Measurements from ENCODE around the gene CCDC116. TPM values are rescaled to one million over a fixed set of nuclear protein-coding genes. Genes with fewer than 3 reads are reported as not detected.

CCDC116 gene
- total RNA-seq, 2 donors from 2014 or later: 0.46 to 0.84 TPM

DNA sequence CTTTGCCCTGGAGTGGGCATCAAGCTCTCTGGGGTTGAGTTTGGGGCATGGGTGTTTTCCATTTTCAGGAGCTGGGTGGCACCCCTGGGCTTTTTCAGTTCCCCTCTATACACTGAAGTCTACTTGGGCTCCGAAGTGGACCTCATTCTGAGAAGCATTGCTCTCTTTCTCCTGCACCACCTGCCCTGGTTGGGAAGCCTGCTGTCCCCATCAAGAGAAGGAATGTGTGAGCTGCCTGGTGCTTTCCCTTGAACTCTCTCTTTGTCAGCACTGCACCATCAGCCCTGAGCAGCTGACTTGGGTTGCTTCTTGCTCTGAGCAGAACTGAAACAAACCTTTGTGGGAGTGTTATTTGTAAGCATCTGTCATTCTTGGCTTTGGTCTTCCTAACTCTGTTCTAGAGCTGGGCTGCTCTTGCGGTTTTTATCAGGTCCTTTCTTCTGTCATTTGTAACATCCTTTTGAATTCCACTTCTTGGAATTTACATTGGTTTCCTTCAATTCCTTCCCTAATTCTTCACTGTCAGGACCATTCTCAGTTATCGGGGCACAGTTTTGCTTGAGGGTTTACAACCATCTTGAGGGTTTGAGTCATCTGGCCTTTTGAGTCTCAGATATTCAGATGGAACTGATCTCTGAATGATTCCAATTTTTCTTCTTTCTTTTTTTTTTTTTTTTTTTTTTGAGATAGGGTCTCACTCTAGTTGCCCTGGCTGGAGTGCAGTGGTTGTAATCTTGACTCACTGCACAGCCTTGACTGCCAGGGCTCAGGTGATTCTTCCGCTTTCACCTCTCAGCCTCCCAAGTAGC is 44.6 kb upstream of the CCDC116 start:
- Histone ChIP-seq H3K9ac (ENCODE audit: extremely low read depth, low read length, poor library complexity, severe bottlenecking) (no peak overlapping the region), H3K36me3 (ENCODE audit: control insufficient read depth, insufficient read depth, low read length) (peaks cover 45% of the 10 kb centered on the region), H3K4me3 (ENCODE audit: low read length) (no peak overlapping the region), H3K9me3 (ENCODE audit: control insufficient read depth, low read length) (no peaks in the 10 kb centered on the region), H3K4me1 (ENCODE audit: control insufficient read depth, insufficient read depth, low read length) (no peaks in the 10 kb centered on the region), H3K27me3 (ENCODE audit: control insufficient read depth, insufficient read depth, low read length, poor library complexity, severe bottlenecking) (no peaks in the 10 kb centered on the region), H3K27ac (ENCODE audit: low read depth, low read length) (no peak overlapping the region)
- Mint-ChIP-seq H3K27me3 (ENCODE audit: insufficient read depth) (no peaks in the 10 kb centered on the region), H3K27ac (peak overlapping the region; percentile 33), H3K9me3 (no peaks in the 10 kb centered on the region), H3K4me1 (peaks cover 12% of the 10 kb centered on the region), H3K4me3 (no peak overlapping the region), H3K36me3 (ENCODE audit: low read depth) (peaks cover 33% of the 10 kb centered on the region)
- DNase-seq: no peak
- WGBS, 2 experiments (ENCODE audit: insufficient coverage in 1 of 2, insufficient read length in 1 of 2): 93 to 97% methylated on average over 2 to 4 of the region's 4 CpGs
- TF ChIP-seq, protein P1, sequence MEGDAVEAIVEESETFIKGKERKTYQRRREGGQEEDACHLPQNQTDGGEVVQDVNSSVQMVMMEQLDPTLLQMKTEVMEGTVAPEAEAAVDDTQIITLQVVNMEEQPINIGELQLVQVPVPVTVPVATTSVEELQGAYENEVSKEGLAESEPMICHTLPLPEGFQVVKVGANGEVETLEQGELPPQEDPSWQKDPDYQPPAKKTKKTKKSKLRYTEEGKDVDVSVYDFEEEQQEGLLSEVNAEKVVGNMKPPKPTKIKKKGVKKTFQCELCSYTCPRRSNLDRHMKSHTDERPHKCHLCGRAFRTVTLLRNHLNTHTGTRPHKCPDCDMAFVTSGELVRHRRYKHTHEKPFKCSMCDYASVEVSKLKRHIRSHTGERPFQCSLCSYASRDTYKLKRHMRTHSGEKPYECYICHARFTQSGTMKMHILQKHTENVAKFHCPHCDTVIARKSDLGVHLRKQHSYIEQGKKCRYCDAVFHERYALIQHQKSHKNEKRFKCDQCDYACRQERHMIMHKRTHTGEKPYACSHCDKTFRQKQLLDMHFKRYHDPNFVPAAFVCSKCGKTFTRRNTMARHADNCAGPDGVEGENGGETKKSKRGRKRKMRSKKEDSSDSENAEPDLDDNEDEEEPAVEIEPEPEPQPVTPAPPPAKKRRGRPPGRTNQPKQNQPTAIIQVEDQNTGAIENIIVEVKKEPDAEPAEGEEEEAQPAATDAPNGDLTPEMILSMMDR (conservative IDR thresholded peaks at IDR 0.05): no peak

DNA sequence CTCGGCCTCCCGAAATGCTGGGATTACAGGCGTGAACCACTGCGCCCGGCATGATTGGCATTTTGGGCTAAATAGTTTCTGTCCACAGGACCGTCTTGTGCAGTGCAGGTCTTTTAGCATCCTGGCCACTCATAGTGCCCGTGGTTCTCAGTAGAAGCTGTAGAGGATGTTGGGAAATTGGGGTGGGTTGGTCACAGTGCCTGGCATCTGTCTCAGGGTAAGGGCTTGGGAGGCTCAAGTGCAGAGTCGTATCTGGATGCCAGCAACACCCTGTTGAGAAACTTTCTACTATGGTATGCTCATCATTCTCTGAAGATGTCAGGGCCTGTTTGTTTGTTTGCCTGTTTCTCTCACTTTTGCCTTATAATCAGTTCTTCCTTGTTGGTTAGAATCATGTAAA is 43.2 kb upstream of the CCDC116 start:
- Mint-ChIP-seq H3K27ac (no peak overlapping the region), H3K36me3 (ENCODE audit: low read depth) (peaks cover 44% of the 10 kb centered on the region)
- H3K9me3 ChIP-seq (ENCODE audit: control insufficient read depth, low read length): no peaks in the 10 kb centered on the region

DNA sequence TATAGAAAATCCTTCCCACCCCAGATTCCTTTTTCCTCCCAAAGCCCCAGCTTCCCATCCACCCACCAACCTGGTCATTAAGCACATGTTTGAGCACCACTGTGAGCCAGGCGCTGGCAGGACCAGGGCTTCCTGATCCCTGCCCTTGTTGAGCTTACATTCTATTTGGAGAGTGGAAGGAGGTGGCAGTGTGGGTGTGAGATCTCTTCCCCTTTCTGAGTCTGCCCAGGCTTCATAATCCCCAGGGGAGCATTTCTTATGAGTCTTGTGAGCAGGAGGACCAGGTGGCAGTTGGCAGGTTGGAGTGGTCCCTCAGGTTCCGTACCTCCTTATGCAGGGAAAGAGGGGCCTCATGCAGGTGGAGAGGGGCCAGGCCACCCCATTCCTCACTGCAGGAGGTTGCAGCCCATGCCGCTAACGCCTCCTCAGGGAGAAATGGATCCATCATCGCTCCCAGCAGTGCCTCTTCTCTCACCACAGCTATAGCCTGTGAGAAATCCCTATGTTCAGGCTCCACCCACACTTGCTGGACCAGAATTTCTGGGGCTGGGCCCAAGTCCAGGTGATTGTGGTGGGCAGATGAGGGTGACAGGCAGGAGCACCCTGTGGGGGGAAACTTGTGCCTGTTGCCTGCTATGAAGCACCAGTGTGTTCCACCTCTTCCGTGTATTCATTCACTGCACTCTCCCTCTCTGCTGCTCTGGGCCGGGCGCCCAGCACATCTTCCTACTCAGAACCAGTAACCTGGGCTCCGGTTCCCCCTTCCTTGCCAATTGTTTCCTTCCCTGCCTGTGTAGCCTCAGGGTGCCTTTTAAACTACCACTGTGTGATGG is 41.5 kb upstream of the CCDC116 start:
- H3K9ac ChIP-seq (ENCODE audit: extremely low read depth, low read length, poor library complexity, severe bottlenecking): no peak overlapping the region
- no peaks in the 10 kb centered on the region for H3K27me3 ChIP-seq (ENCODE audit: control insufficient read depth, insufficient read depth, low read length, poor library complexity, severe bottlenecking)
- no peak overlapping the region for H3K4me3 Mint-ChIP-seq

More for the DNA sequence above, 43.2 kb upstream of the CCDC116 start:
- Histone ChIP-seq H3K4me3 (ENCODE audit: low read length) (no peak overlapping the region), H3K36me3 (ENCODE audit: control insufficient read depth, insufficient read depth, low read length) (peaks cover 50% of the 10 kb centered on the region), H3K4me1 (ENCODE audit: control insufficient read depth, insufficient read depth, low read length) (no peaks in the 10 kb centered on the region), H3K27me3 (ENCODE audit: control insufficient read depth, insufficient read depth, low read length, poor library complexity, severe bottlenecking) (no peaks in the 10 kb centered on the region), H3K27ac (ENCODE audit: low read depth, low read length) (no peak overlapping the region), H3K9ac (ENCODE audit: extremely low read depth, low read length, poor library complexity, severe bottlenecking) (no peak overlapping the region)
- WGBS, 2 experiments (ENCODE audit: insufficient coverage in 1 of 2, insufficient read length in 1 of 2): 94 to 97% methylated on average over 7 to 8 of the region's 8 CpGs
- no peaks in the 10 kb centered on the region for H3K9me3 Mint-ChIP-seq
- H3K4me3 Mint-ChIP-seq: no peak overlapping the region
- H3K27me3 Mint-ChIP-seq (ENCODE audit: insufficient read depth): no peaks in the 10 kb centered on the region
- no peak for DNase-seq
- TF ChIP-seq, protein P1 (conservative IDR thresholded peaks at IDR 0.05): no peak
- H3K4me1 Mint-ChIP-seq: peaks cover 12% of the 10 kb centered on the region

More for the DNA sequence above, 41.5 kb upstream of the CCDC116 start:
- 95 to 97% methylated on average over 4 to 9 of the region's 9 CpGs for WGBS, 2 experiments (ENCODE audit: insufficient coverage in 1 of 2, insufficient read length in 1 of 2)
- H3K4me1 Mint-ChIP-seq: peaks cover 12% of the 10 kb centered on the region
- H3K4me1 ChIP-seq (ENCODE audit: control insufficient read depth, insufficient read depth, low read length): no peaks in the 10 kb centered on the region
- no peaks in the 10 kb centered on the region for H3K27me3 Mint-ChIP-seq (ENCODE audit: insufficient read depth)
- peak overlapping the region; percentile 58 for H3K27ac Mint-ChIP-seq
- H3K9me3 ChIP-seq (ENCODE audit: control insufficient read depth, low read length): no peaks in the 10 kb centered on the region
- no peaks in the 10 kb centered on the region for H3K9me3 Mint-ChIP-seq
- peaks cover 58% of the 10 kb centered on the region for H3K36me3 ChIP-seq (ENCODE audit: control insufficient read depth, insufficient read depth, low read length)
- TF ChIP-seq, protein P1 (conservative IDR thresholded peaks at IDR 0.05): no peak
- no peak overlapping the region for H3K27ac ChIP-seq (ENCODE audit: low read depth, low read length)
- peaks cover 55% of the 10 kb centered on the region for H3K36me3 Mint-ChIP-seq (ENCODE audit: low read depth)
- H3K4me3 ChIP-seq (ENCODE audit: low read length): no peak overlapping the region
- no peak for DNase-seq
